HUES64 (cell line): ENCODE measurements around the gene DENND2A.

Source experiments
- H3K27ac ChIP-seq: 2 replicates; pipeline ENCODE4 v1.7.0; 2013; ENCODE audit warnings: low read depth, low read length, inconsistent platforms
- H3K27me3 ChIP-seq: 2 replicates; pipeline ENCODE4 v1.6.1; 2013; ENCODE audit warnings: mild to moderate bottlenecking, low read length; ENCODE audit not compliant: insufficient read depth
- H3K36me3 ChIP-seq: 2 replicates; pipeline ENCODE4 v1.6.1; 2013; ENCODE audit warnings: mild to moderate bottlenecking, low read length; ENCODE audit not compliant: insufficient read depth
- H3K4me1 ChIP-seq: 2 replicates; pipeline ENCODE4 v1.6.1; 2013; ENCODE audit warnings: mild to moderate bottlenecking, low read length, moderate library complexity; ENCODE audit not compliant: insufficient read depth
- H3K4me3 ChIP-seq: 2 replicates; pipeline ENCODE4 v1.5.1; 2013; ENCODE audit warnings: mild to moderate bottlenecking, low read length, moderate library complexity
- H3K9ac ChIP-seq: 2 replicates; pipeline ENCODE4 v1.6.1; 2013; ENCODE audit warnings: mild to moderate bottlenecking, low read depth, low read length
- H3K9me3 ChIP-seq: 2 replicates; pipeline ENCODE4 v1.6.1; 2013; ENCODE audit warnings: low read depth, low read length; ENCODE audit not compliant: insufficient read depth
- WGBS: fragments of 150-250, 120-280 bp; methylation state at CpG from one replicate; pipeline ENCODE4 v1.1.7; 2013; ENCODE audit warnings: missing lambda C conversion rate; 5-methylcytosine and 5-hydroxymethylcytosine counted together

DENND2A gene

DNA sequence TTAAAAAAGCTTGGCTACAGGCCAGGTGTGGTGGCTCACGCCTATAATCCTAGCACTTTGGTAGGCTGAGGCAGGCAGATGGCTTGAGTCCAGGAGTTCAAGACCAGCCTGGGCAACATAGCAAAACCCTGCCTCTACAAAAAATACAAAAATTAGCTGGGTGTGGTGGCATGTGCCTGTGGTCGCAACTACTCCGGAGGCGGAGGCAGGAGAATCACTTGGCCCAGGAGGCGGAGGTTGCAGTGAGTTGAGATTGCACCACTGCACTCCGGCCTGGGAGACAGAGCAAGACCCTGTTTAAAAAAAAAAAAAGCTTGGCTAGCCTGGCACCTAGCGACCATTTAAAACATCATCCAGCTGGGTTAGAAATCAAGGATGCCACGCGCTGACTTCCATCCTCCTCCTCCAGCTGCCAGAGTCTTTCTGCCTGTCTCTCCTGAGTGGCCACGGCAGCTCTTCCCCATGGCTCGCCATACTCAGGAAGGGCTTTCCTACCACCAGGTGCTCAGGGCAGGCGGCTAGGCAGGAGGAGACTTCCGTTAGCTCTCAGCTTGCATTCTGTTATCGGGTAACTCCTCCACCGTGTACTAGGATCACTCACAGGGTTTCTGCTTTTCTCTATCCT is 45.0 kb downstream of the DENND2A start:
- Histone ChIP-seq H3K9me3 (no peaks in the 10 kb centered on the region), H3K4me3 (no peak overlapping the region), H3K9ac (no peak overlapping the region), H3K27ac (no peak overlapping the region), H3K36me3 (no peaks in the 10 kb centered on the region), H3K27me3 (no peaks in the 10 kb centered on the region), H3K4me1 (no peaks in the 10 kb centered on the region)
- WGBS = 92% methylated on average over 15 of the region's 15 CpGs

DNA sequence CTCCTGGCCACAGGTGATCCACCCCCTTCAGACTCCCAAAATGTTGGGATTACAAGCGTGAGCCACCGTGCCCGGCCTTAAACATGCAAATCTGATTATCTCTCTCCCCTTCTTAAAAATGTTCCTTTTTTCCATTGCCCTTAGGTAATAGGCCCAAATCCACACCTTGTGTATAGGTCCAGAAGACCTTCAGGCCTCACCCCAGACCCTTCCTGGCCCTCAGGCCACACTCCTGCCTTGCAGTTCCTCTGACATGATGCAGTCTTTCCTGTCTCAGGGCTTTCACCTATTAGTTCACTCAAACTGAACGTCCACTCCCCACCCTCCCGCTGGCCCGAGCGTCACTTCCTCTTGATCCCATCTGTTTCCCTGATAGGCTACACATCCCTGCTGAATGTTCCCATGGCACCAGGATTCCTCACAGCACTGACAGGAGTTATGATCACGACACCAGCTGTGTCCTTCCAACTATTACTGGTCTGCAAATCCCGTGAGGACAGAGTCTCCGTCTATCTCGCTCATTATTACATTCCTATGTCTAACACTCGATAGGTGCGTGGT is 46.4 kb downstream of the DENND2A start:
- WGBS = 96% methylated on average over 12 of the region's 13 CpGs
- no peaks in the 10 kb centered on the region for H3K27me3 ChIP-seq
- H3K4me1 ChIP-seq = no peaks in the 10 kb centered on the region; the same call in 1 of the 2 replicates
- H3K4me3 ChIP-seq = no peak overlapping the region
- H3K9ac ChIP-seq = no peak overlapping the region
- H3K27ac ChIP-seq = no peak overlapping the region
- no peaks in the 10 kb centered on the region for H3K36me3 ChIP-seq
- H3K9me3 ChIP-seq = no peaks in the 10 kb centered on the region

DNA sequence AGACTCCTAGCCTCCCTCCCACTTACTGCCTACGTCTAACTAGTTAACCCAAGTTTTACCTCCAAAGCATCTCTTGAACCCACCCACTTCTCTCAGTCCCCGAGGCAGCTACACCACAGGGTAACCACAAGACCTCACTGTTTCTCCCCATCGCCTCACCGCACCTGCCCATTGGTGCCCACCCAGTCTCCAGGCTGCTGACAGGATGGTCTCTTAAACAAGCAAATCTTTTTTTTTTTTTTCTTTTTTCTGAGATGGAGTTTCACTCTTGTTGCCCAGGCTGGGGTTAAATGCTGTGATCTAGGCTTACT is 47.0 kb downstream of the DENND2A start:
- H3K27ac ChIP-seq = no peak overlapping the region
- 97% methylated on average over 4 of the region's 4 CpGs for WGBS
- H3K9me3 ChIP-seq = no peaks in the 10 kb centered on the region

DNA sequence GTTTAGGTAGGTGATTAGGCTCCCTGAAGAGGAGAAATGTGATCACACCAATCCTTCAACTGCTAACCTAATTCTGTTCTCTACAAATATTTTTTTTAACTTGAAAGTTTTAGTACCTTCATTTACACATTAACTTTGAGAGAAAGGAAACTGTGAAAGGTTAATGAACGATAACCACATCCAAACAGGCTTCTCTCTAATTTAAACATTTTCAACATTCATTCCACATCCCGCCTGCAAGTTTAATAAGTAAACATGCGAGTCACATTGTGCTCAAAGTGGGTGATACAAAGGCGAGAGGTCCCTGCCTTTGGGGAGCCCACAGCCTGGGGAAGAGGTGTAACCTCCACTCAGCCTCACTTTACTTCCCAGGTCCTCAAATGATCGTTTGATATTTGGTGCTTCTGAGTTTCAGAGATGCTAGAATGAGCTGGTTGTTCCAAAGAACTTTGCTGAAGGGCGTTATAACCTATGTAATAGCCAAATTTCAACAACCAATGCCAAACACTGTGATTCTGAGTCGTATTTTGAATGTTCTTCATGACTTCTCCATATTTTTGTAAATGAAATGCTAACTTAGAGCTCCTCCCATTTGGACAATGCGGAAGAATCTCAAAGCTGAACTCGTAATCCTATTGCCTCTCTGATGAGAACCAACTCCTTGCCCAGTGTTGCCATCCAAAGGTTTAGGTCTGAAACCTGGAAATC is 47.5 kb downstream of the DENND2A start:
- Histone ChIP-seq H3K27ac (no peak overlapping the region), H3K4me3 (no peak overlapping the region), H3K9me3 (no peaks in the 10 kb centered on the region), H3K27me3 (no peaks in the 10 kb centered on the region), H3K9ac (no peak overlapping the region), H3K4me1 (no peaks in the 10 kb centered on the region; the same call in 1 of the 2 replicates), H3K36me3 (no peaks in the 10 kb centered on the region)
- 93% methylated on average over 9 of the region's 9 CpGs for whole genome bisulfite sequencing

More for the DNA sequence above, 47.0 kb downstream of the DENND2A start:
- H3K4me1 ChIP-seq = no peaks in the 10 kb centered on the region; the same call in 1 of the 2 replicates
- no peaks in the 10 kb centered on the region for H3K27me3 ChIP-seq
- no peaks in the 10 kb centered on the region for H3K36me3 ChIP-seq
- no peak overlapping the region for H3K4me3 ChIP-seq
- H3K9ac ChIP-seq = no peak overlapping the region

GRCh38 chr7:140591180-140591902 is 49.3 kb downstream of the DENND2A start:
- H3K9me3 ChIP-seq = no peaks in the 10 kb centered on the region
- H3K27me3 ChIP-seq = no peaks in the 10 kb centered on the region
- 98% methylated on average over 3 of the region's 3 CpGs for WGBS
- peaks cover 3% of the 10 kb centered on the region; the same call in 1 of the 2 replicates for H3K36me3 ChIP-seq
- H3K27ac ChIP-seq = no peak overlapping the region
- H3K4me1 ChIP-seq = no peaks in the 10 kb centered on the region; the same call in 1 of the 2 replicates
- H3K4me3 ChIP-seq = no peak overlapping the region
- no peak overlapping the region for H3K9ac ChIP-seq

- Histone ChIP-seq H3K9ac (no peak overlapping the region), H3K4me1 (no peaks in the 10 kb centered on the region; the same call in 1 of the 2 replicates), H3K27ac (no peak overlapping the region), H3K9me3 (no peaks in the 10 kb centered on the region), H3K36me3 (peaks cover 10% of the 10 kb centered on the region), H3K27me3 (no peaks in the 10 kb centered on the region), H3K4me3 (no peak overlapping the region)
- 94% methylated on average over 8 of the region's 9 CpGs for WGBS
Observed at GRCh38 chr7:140587243-140587642, 53.4 kb downstream of the DENND2A start.

GRCh38 chr7:140586516-140586915 is 54.1 kb downstream of the DENND2A start:
- 97% methylated on average over 3 of the region's 3 CpGs for WGBS
- H3K9ac ChIP-seq = no peak overlapping the region
- no peak overlapping the region for H3K27ac ChIP-seq
- no peaks in the 10 kb centered on the region; the same call in 1 of the 2 replicates for H3K4me1 ChIP-seq
- no peaks in the 10 kb centered on the region for H3K27me3 ChIP-seq
- H3K4me3 ChIP-seq = no peak overlapping the region
- peaks cover 10% of the 10 kb centered on the region for H3K36me3 ChIP-seq
- H3K9me3 ChIP-seq = no peaks in the 10 kb centered on the region

DNA sequence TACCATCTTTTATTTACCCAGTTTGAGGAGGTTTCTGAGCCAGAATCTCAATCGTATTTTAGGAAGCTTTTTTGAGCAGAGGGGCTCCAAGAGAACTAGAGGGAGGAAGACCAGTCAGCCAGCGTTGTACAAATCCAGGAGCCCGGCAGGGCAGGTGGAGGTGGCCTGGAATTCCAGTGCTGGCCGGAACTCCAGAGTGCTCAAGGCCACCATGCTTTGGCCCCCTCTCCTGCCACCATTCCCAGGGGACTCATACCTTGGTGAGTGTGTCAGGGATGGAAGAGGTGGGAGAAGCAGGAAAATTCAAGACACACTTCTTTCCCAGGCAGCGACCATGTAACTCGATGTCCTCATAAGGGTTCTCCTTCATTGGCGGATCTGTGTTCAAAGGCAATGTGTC is 55.3 kb downstream of the DENND2A start:
- Histone ChIP-seq H3K9ac (no peak overlapping the region), H3K36me3 (peaks cover 10% of the 10 kb centered on the region), H3K4me1 (no peaks in the 10 kb centered on the region; the same call in 1 of the 2 replicates), H3K9me3 (no peaks in the 10 kb centered on the region), H3K27ac (no peak overlapping the region), H3K27me3 (no peaks in the 10 kb centered on the region), H3K4me3 (no peak overlapping the region)
- WGBS = 97% methylated on average over 7 of the region's 7 CpGs

DNA sequence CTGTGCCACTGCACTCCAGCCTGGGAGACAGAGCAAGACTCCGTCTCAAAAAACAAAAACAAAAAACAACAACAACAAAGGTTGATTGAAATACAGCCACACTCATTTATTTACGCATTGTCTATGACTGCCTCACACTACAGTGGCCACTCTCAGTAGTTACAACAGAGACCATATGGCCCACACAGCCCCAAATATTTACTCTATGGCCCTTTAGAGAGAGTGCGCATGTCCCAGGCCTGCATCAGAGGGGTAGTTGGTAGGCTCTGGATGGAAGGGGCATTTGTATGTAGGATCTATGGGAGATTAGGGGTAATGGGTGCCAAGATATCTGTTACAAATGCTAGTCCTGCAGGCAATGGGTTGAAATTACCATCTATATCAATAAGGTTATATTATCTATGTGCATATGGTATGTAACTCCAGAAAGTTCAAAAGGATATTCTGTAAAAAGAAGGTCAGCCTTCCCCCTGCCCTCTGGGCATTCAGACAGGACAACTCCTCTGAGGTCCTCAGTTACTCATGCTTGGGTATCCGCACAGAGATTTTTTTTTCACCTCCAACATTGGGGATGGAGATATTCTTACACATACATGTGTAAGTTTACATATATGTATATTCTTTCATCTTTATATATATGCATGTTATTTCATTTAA is 56.3 kb downstream of the DENND2A start:
- H3K36me3 ChIP-seq = peaks cover 10% of the 10 kb centered on the region
- H3K9me3 ChIP-seq = no peaks in the 10 kb centered on the region

DNA sequence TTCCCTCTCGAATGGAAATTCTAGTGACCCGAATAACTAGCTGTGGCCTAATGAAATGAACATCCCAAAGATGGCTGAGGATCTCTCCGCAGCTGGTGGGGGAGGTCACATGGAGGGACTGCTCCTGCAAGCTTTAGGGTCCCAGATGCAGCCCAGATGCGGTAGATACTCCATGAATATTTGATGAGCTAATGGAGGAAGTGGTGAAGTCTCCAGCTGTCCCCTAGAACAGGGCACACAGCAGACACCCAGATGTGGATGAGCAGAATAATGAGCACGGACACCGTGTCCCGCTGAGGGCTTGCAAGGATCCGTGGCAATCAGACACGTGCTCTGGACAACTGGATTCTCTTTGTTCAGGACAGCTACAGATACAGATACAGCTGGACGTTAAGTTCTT is 59.2 kb downstream of the DENND2A start:
- Histone ChIP-seq H3K4me3 (no peak overlapping the region), H3K27me3 (no peaks in the 10 kb centered on the region), H3K4me1 (no peaks in the 10 kb centered on the region), H3K9ac (no peak overlapping the region), H3K9me3 (no peaks in the 10 kb centered on the region), H3K27ac (no peak overlapping the region), H3K36me3 (peaks cover 7% of the 10 kb centered on the region)
- 92% methylated on average over 10 of the region's 10 CpGs for WGBS

More for the DNA sequence above, 56.3 kb downstream of the DENND2A start:
- Histone ChIP-seq H3K27ac (no peak overlapping the region), H3K9ac (no peak overlapping the region), H3K4me1 (no peaks in the 10 kb centered on the region; the same call in 1 of the 2 replicates), H3K4me3 (no peak overlapping the region), H3K27me3 (no peaks in the 10 kb centered on the region)
- 91% methylated on average over 3 of the region's 4 CpGs for WGBS
